SK-N-SH (cell line): ENCODE measurements around the gene BIRC6. TPM values are rescaled to one million over a fixed set of nuclear protein-coding genes. Genes with fewer than 3 reads are reported as not detected.

Source experiments
- CTCF ChIA-PET: fragments of 300-600, 350-600 bp; formaldehyde crosslinking; extraction: SDS; loops from one replicate; lab custom pipeline; 2021; lab: Yijun Ruan, JAX
- POLR2A ChIA-PET: fragments of 350-600 bp; sonication (Branson Sonifier 250); formaldehyde crosslinking; extraction: SDS; loops from one replicate; lab custom pipeline; 2020; ENCODE audit warnings: antibody characterized with exemption, inconsistent platforms; lab: Yijun Ruan, JAX
- DNase-seq: peaks from one replicate; pipeline ENCODE4 v3.0.0; 2012
- H2AFZ ChIP-seq: fragments of 200-600 bp; sonication (generic); 2 replicates; pipeline ENCODE4 v1.8.1; 2016; ENCODE audit warnings: antibody characterized with exemption, mild to moderate bottlenecking, low read depth
- H3F3A ChIP-seq: fragments of 200-600 bp; sonication (generic); replicated peaks from 2 replicates; pipeline ENCODE3; 2016; ENCODE audit warnings: antibody characterized with exemption, mild to moderate bottlenecking; ENCODE audit not compliant: insufficient read depth
- H3K27ac ChIP-seq, 2 experiments: fragments of 200-500 bp in 1 of 2; fragments of 200-600 bp in 1 of 2; sonication (Bioruptor generic) in 1 of 2; sonication (generic), shearing (Covaris generic) in 1 of 2; 2 replicates each; pipeline versions ENCODE4 v1.5.1 to v1.6.1; 2014 to 2016; ENCODE audit warnings: low read depth in 2 of 2, inconsistent platforms in 1 of 2, low read length in 1 of 2, mild to moderate bottlenecking in 1 of 2, mixed read lengths in 1 of 2
- H3K27me3 ChIP-seq: fragments of 200-600 bp; sonication (generic), shearing (Covaris generic); 2 replicates; pipeline ENCODE4 v1.6.1; 2016; ENCODE audit warnings: mixed run types; ENCODE audit not compliant: insufficient read depth
- H3K36me3 ChIP-seq, 2 experiments: fragments of 200-500 bp in 1 of 2; fragments of 200-600 bp in 1 of 2; sonication (Bioruptor generic) in 1 of 2; sonication (generic) in 1 of 2; replicated peaks in 1 of 2; 2 replicates each; pipeline versions ENCODE3 to v1.5.1; 2014 to 2016; ENCODE audit warnings: low read length in 1 of 2, mild to moderate bottlenecking in 1 of 2; ENCODE audit not compliant: insufficient read depth in 2 of 2, control insufficient read depth in 1 of 2
- H3K4me1 ChIP-seq, 2 experiments: fragments of 200-500 bp in 1 of 2; fragments of 200-600 bp in 1 of 2; sonication (Bioruptor generic) in 1 of 2; sonication (generic), shearing (Covaris generic) in 1 of 2; 2 replicates each; pipeline versions ENCODE4 v1.5.1 to v1.6.1; 2014 to 2016; ENCODE audit warnings: low read depth in 1 of 2, low read length in 1 of 2, mixed run types in 1 of 2; ENCODE audit not compliant: insufficient read depth in 2 of 2, control insufficient read depth in 1 of 2
- H3K4me2 ChIP-seq: fragments of 200-600 bp; sonication (generic), shearing (Covaris generic); 2 replicates; pipeline ENCODE4 v1.6.1; 2017; ENCODE audit warnings: mixed run types
- H3K4me3 ChIP-seq, 2 experiments: fragments of 200-500 bp in 1 of 2; fragments of 200-600 bp in 1 of 2; sonication (Bioruptor generic) in 1 of 2; sonication (generic), shearing (Covaris generic) in 1 of 2; 2 replicates each; pipeline versions ENCODE4 v1.5.1 to v1.8.1; 2014 to 2016; ENCODE audit warnings: low read depth in 2 of 2, inconsistent platforms in 1 of 2, low read length in 1 of 2, mild to moderate bottlenecking in 1 of 2, mixed read lengths in 1 of 2, moderate library complexity in 1 of 2
- H3K79me2 ChIP-seq: fragments of 200-600 bp; sonication (generic); 2 replicates; pipeline ENCODE4 v1.8.1; 2017; ENCODE audit warnings: mild to moderate bottlenecking; ENCODE audit not compliant: insufficient read depth
- H3K9ac ChIP-seq: fragments of 200-600 bp; sonication (generic); 2 replicates; pipeline ENCODE4 v1.6.1; 2017; ENCODE audit warnings: mixed run types
- H3K9me2 ChIP-seq: fragments of 200-600 bp; sonication (generic); 2 replicates; pipeline ENCODE4 v1.6.1; 2017; ENCODE audit warnings: mixed run types
- H3K9me3 ChIP-seq: fragments of 200-600 bp; sonication (generic); 2 replicates; pipeline ENCODE4 v1.6.1; 2017; ENCODE audit warnings: mixed run types, mild to moderate bottlenecking, moderate library complexity
- H4K20me1 ChIP-seq: fragments of 200-600 bp; sonication (generic); 2 replicates; pipeline ENCODE4 v1.6.1; 2017; ENCODE audit warnings: mild to moderate bottlenecking, mixed run types; ENCODE audit not compliant: insufficient read depth
- CHD2 ChIP-seq: fragments of 150-350 bp; IDR thresholded peaks from 2 replicates; pipeline ENCODE4 v1.6.1; 2018; ENCODE audit warnings: low read length; ENCODE audit not compliant: partially characterized antibody
- FOXJ3 ChIP-seq: sonication (generic); formaldehyde crosslinking; IDR thresholded peaks from 2 replicates; pipeline ENCODE4 v1.5.1; 2020; ENCODE audit warnings: mild to moderate bottlenecking, missing genetic modification reagents
- MXI1 ChIP-seq: IDR thresholded peaks from 2 replicates; pipeline ENCODE4 v1.6.1; 2012; ENCODE audit warnings: mild to moderate bottlenecking, low read depth, low read length, improper control_type of control experiment
- SIN3A ChIP-seq: IDR thresholded peaks from 2 replicates; pipeline ENCODE4 v1.6.1; 2012; ENCODE audit warnings: low read depth, mild to moderate bottlenecking, low read length, moderate library complexity, borderline replicate concordance
- SMC3 ChIP-seq: IDR thresholded peaks from 2 replicates; pipeline ENCODE4 v1.6.1; 2012; ENCODE audit warnings: low read depth, low read length, improper control_type of control experiment
- YY1 ChIP-seq: IDR thresholded peaks from 2 replicates; pipeline ENCODE4 v1.4.0; 2012; ENCODE audit warnings: low read depth, mild to moderate bottlenecking
- WGBS: methylation state at CpG from one replicate; pipeline ENCODE4 v1.1.6; 2017; ENCODE audit warnings: low lambda C conversion rate; 5-methylcytosine and 5-hydroxymethylcytosine counted together
- polyA plus RNA-seq, 3 experiments: library from polyadenylated mRNA; depleted of rRNA; stranded (reverse); fragments of >200 nt; gene quantifications; 2 replicates each; pipeline ENCODE4 v1.2.3, GENCODE V29; 2012
- TF ChIP-seq, protein P1 (sequence below): fragments of 150-350 bp; IDR thresholded peaks from 2 replicates; pipeline ENCODE4 v1.6.1; 2016; ENCODE audit warnings: mild to moderate bottlenecking, low read depth, low read length
- TF ChIP-seq, protein P2 (sequence below): IDR thresholded peaks from 2 replicates; pipeline ENCODE4; 2012
- TF ChIP-seq, protein P3 (sequence below): IDR thresholded peaks from 2 replicates; pipeline ENCODE4 v1.4.0; 2012; ENCODE audit warnings: low read depth
- TF ChIP-seq, protein P4 (sequence below): IDR thresholded peaks from 2 replicates; pipeline ENCODE4 v1.4.0; 2012; ENCODE audit warnings: low read depth, borderline replicate concordance

BIRC6 gene
- polyA plus RNA-seq, 1 of the 3 experiments (the other 2 are of a cell fraction) = 28.9 TPM

DNA sequence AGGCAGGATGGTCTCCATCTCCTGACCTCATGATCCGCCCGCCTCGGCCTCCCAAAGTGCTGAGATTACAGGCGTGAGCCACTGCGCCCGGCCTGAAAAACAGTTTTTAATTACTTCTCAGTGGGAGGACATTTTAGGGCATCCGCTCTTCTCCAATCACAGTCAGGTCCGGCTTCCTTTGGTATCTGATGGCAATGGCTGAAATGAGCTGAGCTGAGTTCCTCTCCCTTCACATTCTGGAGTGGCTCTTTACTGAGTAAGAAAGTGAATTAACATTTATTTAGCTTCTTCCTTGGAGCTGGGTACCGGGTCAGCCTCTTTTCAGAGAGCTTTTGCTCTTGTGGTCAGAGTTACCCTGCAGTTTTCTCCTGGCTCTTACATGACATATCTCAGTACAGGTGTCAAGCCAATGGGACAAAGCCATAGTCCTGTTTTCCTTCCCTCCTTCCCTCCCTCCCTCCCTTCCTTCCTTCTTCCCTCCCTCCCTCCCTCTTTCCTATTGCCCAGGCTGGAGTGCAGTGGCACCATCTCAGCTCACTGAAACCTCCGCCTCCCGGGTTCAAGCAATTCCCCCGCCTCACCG, 269.9 kb downstream of the BIRC6 start:
- H3K27ac ChIP-seq = no peak overlapping the region
- CTCF ChIA-PET = interaction anchor here (0.6 to 1.1 kb wide), 3 partner anchors 10 to 59 kb away, joined by 3 to 6 read pairs (median 4); no protein-coding TSS in a partner anchor
- POLR2A ChIA-PET = no interaction called here
- TF ChIP-seq SMC3 (no peak), MXI1 (no peak), SIN3A (no peak), FOXJ3 (CRISPR knock-in tag) (no peak), YY1 (no peak)
- TF ChIP-seq, protein P1, sequence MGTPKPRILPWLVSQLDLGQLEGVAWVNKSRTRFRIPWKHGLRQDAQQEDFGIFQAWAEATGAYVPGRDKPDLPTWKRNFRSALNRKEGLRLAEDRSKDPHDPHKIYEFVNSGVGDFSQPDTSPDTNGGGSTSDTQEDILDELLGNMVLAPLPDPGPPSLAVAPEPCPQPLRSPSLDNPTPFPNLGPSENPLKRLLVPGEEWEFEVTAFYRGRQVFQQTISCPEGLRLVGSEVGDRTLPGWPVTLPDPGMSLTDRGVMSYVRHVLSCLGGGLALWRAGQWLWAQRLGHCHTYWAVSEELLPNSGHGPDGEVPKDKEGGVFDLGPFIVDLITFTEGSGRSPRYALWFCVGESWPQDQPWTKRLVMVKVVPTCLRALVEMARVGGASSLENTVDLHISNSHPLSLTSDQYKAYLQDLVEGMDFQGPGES = no peak
- TF ChIP-seq, protein P2, sequence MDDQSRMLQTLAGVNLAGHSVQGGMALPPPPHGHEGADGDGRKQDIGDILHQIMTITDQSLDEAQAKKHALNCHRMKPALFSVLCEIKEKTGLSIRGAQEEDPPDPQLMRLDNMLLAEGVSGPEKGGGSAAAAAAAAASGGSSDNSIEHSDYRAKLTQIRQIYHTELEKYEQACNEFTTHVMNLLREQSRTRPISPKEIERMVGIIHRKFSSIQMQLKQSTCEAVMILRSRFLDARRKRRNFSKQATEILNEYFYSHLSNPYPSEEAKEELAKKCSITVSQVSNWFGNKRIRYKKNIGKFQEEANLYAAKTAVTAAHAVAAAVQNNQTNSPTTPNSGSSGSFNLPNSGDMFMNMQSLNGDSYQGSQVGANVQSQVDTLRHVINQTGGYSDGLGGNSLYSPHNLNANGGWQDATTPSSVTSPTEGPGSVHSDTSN = no peak
- 88% methylated on average over 13 of the region's 13 CpGs for WGBS
- H3K9me2 ChIP-seq = no peaks in the 10 kb centered on the region
- H3K9me3 ChIP-seq = no peaks in the 10 kb centered on the region
- H3K27me3 ChIP-seq = no peaks in the 10 kb centered on the region
- H3K4me2 ChIP-seq = no peak overlapping the region
- no peaks in the 10 kb centered on the region for H4K20me1 ChIP-seq
- peaks cover 22% of the 10 kb centered on the region for H3K79me2 ChIP-seq
- peaks cover 10 to 11% of the 10 kb centered on the region in 2 experiments; a peak in 2 of 4 replicates for H3K4me1 ChIP-seq
- peak; percentile 15 for DNase-seq
- peaks cover 20% of the 10 kb centered on the region for H3F3A ChIP-seq
- peaks cover 15 to 16% of the 10 kb centered on the region in 2 experiments for H3K36me3 ChIP-seq
- no peak overlapping the region for H3K4me3 ChIP-seq
- H3K9ac ChIP-seq = no peak overlapping the region
- H2AFZ ChIP-seq = no peak overlapping the region

DNA sequence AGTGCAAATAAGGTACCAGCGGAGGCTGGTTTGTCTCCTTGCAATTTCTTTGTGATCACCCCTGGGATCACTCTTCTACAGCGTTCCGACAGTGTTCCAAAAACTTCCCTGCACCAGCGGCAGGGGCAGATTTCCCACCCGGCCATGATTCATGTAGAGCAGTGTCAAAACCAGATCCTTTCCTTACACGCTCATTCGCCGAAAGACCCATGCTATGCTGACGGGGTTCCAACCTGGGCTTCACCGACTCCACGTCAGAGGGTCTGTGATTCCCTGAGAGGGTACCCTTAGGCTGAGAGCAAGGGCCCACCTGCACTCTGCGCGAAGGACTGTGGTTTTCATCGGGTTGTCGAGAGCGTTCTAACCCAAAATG, 270.6 kb downstream of the BIRC6 start:
- Histone ChIP-seq H3K27ac (peak overlapping the region in 1 of 2 experiments; percentile 18; a peak in 1 of 4 replicates), H3K9me3 (no peaks in the 10 kb centered on the region), H3K4me3 (peak overlapping the region; percentile 88 to 93), H3K27me3 (no peaks in the 10 kb centered on the region), H3K9ac (no peak overlapping the region), H4K20me1 (no peaks in the 10 kb centered on the region), H3K4me1 (peaks cover 10 to 11% of the 10 kb centered on the region in 2 experiments; a peak in 2 of 4 replicates), H3K79me2 (peaks cover 22% of the 10 kb centered on the region), H3K36me3 (peaks cover 13 to 15% of the 10 kb centered on the region in 2 experiments)
- whole genome bisulfite sequencing = 22% methylated on average over 15 of the region's 16 CpGs
- peak; percentile 68 for DNase-seq
- CTCF ChIA-PET = interaction anchor here (0.9 to 1.1 kb wide), 2 partner anchors 8 to 10 kb away, joined by 4 to 6 read pairs; no protein-coding TSS in a partner anchor
- TF ChIP-seq, protein P1 = 0 out of 2 replicates have a peak, but pooled peaks have one; percentile 14
- TF ChIP-seq CHD2 (no peak), SMC3 (no peak)
- TF ChIP-seq, protein P3, sequence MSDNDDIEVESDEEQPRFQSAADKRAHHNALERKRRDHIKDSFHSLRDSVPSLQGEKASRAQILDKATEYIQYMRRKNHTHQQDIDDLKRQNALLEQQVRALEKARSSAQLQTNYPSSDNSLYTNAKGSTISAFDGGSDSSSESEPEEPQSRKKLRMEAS = no peak
- TF ChIP-seq, protein P4, sequence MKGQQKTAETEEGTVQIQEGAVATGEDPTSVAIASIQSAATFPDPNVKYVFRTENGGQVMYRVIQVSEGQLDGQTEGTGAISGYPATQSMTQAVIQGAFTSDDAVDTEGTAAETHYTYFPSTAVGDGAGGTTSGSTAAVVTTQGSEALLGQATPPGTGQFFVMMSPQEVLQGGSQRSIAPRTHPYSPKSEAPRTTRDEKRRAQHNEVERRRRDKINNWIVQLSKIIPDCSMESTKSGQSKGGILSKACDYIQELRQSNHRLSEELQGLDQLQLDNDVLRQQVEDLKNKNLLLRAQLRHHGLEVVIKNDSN = no peak
- TF ChIP-seq, all 33 proteins: peak for 1
- H3F3A ChIP-seq = peaks cover 27% of the 10 kb centered on the region
- POLR2A ChIA-PET = no interaction called here
- H3K4me2 ChIP-seq = peak overlapping the region; percentile 86
- no peaks in the 10 kb centered on the region for H3K9me2 ChIP-seq
- peak overlapping the region; percentile 97 for H2AFZ ChIP-seq
